Epithelial cell of esophagus (primary cell): Measurements from ENCODE around the gene C16orf90.
"Not testable (repeated sequence)": the region's sequence is repeated elsewhere in the genome, so short reads cannot be mapped to it uniquely, and the experiment has no call there.

Source experiments
- DNase-seq: peaks from one replicate; pipeline ENCODE4 v3.0.0; 2010; ENCODE audit warnings: low read depth
- H3K4me3 ChIP-seq: 2 replicates; pipeline ENCODE4 v1.5.1; 2011; ENCODE audit warnings: mild to moderate bottlenecking, low read length, control low read depth
- CTCF ChIP-seq: IDR thresholded peaks from 2 replicates; pipeline ENCODE4 v1.5.1; 2011; ENCODE audit warnings: low read depth, mild to moderate bottlenecking, low read length, control low read depth, inconsistent platforms; ENCODE audit not compliant: insufficient read depth; ENCODE audit errors: missing control alignments

C16orf90 gene

GRCh38 chr16:3534126-3534525, 38.8 kb upstream of the C16orf90 start:
- DNase-seq = no peak
- no peak overlapping the region for H3K4me3 ChIP-seq
- TF ChIP-seq CTCF = no peak

- TF ChIP-seq CTCF = no peak
- DNase-seq = no peak
- no peak overlapping the region for H3K4me3 ChIP-seq
Observed at GRCh38 chr16:3532741-3533140, 37.5 kb upstream of the C16orf90 start.

- peak; percentile 73 for DNase-seq
- TF ChIP-seq CTCF = no peak
- no peak overlapping the region for H3K4me3 ChIP-seq
Observed at GRCh38 chr16:3530371-3530914, 35.2 kb upstream of the C16orf90 start.

- no peak for TF ChIP-seq CTCF
Observed at GRCh38 chr16:3529175-3529574, 33.9 kb upstream of the C16orf90 start.

GRCh38 chr16:3528406-3528805, 33.1 kb upstream of the C16orf90 start:
- H3K4me3 ChIP-seq = no peak overlapping the region
- no peak for TF ChIP-seq CTCF
- no peak for DNase-seq

More at GRCh38 chr16:3529175-3529574, 33.9 kb upstream of the C16orf90 start:
- no peak for DNase-seq
- H3K4me3 ChIP-seq = no peak overlapping the region

- not testable (repeated sequence) for H3K4me3 ChIP-seq
- peak; percentile 61 for TF ChIP-seq CTCF
- DNase-seq = peak; percentile 60
Observed at GRCh38 chr16:3527216-3527829, 32.0 kb upstream of the C16orf90 start.

GRCh38 chr16:3525951-3526350, 30.7 kb upstream of the C16orf90 start:
- DNase-seq = no peak
- H3K4me3 ChIP-seq = no peak overlapping the region
- TF ChIP-seq CTCF = no peak
